HG02798 (cell line): ENCODE results near the gene TAAR9.

ENCODE experiments used
- ATAC-seq: cut with Tn5 transposase; IDR thresholded peaks from one replicate; pipeline ENCODE4 v1.9.1; 2021; ENCODE audit warnings: mild to moderate bottlenecking; ENCODE audit not compliant: unreplicated experiment, poor library complexity

The TAAR9 gene

DNA sequence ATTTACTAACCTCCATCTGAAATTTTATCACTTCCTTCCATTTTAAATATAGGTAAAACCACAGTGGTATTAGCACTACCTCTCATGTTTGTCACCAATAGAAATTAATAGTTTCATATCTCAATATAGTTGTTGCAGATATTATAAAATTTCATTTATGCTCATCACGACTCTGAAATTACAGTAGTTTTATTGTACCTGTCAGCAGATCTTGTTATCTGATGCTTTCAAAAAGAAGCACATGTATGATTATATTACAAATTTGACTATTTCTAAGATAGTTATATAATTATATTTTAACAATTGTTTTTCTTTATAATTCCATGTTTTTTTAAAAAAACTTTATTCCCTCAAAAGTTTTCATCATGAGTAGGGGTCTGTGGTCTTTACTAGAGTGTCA lies 46.6 kb downstream of the TAAR9 start:
- ATAC-seq, result no peak

GRCh38 chr6:132587424-132587823 lies 49.3 kb downstream of the TAAR9 start:
- no peak for ATAC-seq
